Fibroblast of the aortic adventitia (primary cell): ENCODE data around the gene GNAL. TPM values are rescaled to one million over a fixed set of nuclear protein-coding genes. Genes with fewer than 3 reads are reported as not detected.

ENCODE experiments used
- DNase-seq: peaks from one replicate; pipeline ENCODE4 v3.0.0-alpha.2; 2010; ENCODE audit warnings: low read depth
- H3K4me3 ChIP-seq: 2 replicates; pipeline ENCODE4 v1.5.1; 2011; ENCODE audit warnings: low read depth, mild to moderate bottlenecking, control low read depth, low read length, moderate library complexity
- CTCF ChIP-seq: IDR thresholded peaks from 2 replicates; pipeline ENCODE4 v1.5.1; 2011; ENCODE audit warnings: mild to moderate bottlenecking, low read length, control low read depth, inconsistent platforms; ENCODE audit not compliant: insufficient read depth
- total RNA-seq: library from RNA; depleted of rRNA; stranded (reverse); fragments of >200 nt; gene quantifications from 2 replicates; pipeline ENCODE4 v1.2.3, GENCODE V29; 2012; ENCODE audit warnings: low replicate concordance

GNAL gene
- total RNA-seq, 1 donor = 0.63 TPM

DNA sequence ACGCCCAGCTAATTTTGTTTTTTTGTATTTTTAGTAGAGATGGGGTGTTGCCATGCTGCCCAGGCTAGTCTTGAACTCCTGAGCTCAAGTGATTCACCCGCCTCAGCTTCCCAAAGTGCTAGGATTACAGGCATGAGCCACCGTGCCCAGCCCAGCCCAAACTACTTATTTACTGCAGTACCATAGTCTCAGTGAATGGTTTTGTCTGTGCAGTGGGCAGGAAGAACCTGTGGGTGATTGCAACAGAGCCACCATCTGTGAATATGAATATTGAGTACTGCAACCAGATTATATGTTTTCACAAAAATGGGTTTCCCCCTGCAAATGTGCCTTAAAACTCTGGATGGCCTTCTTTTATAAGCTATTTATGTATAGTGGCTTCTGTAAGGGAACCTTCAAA is 210.0 kb downstream of the GNAL start:
- DNase-seq = no peak
- H3K4me3 ChIP-seq = no peak overlapping the region
- TF ChIP-seq CTCF = no peak

DNA sequence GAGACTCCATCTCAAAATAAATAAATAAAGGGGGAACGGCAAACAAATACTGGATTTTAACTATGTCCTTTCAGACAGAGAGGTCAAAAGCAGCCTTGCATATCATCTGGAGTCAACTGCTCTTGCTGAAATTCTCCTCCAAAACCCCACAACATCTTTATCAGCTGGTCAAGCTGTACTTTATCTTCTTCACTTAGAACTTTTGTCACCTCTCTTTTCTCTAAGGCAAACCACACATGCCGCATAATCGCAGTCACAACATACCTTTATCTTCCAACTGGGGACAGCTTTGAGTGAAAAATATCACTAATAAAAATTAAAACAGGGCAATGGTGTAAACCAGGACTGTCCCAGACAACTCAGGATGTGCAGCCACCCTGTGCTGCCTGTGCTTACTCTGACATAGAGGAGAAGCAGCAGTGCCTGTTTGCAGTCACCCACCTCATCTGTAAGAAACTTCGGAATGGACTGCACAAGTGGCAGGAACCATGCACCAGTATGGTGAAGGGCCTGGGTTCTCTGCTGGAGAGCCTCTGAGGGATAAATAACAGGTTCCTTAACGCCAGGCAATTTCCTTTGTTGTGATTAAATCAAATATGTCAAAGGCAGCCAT is 212.9 kb downstream of the GNAL start:
- no peak for TF ChIP-seq CTCF
- no peak overlapping the region for H3K4me3 ChIP-seq
- no peak for DNase-seq

DNA sequence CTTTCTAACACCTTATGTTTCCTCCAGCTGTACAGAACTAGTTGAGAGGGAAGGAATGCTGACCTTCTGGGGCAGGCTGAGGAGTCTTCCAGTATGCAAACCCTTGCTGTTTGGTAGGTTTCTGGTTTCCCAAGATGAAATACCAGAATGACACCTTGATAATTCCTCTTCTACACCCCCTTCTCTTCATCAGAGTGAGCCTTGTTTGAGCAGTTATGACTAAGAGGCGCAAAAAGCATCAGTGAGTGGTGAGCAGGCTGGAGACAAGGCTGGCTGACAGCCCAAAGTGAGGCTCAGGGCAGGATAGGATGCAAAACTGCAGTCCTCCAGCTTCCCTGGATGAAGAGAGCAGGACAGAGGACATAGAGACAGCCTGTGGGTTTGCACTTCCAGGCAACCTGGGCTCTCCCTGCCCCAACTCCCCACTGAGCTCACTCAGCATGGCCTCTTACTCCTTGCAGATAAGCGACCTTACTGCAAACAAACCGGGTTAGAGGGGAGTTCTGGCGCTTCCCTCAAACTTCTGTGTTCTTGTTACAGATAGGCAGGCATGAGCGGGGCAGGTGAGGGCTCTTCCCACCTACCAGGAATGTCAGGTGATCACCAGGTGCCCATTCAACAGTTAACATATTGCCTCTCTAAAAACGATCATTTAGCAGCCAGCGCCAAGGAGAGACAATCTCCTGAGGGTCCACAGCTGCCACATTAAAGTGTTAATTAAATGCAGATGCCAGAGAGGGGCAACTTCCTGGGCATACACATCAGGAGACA is 213.6 kb downstream of the GNAL start:
- no peak for TF ChIP-seq CTCF
- H3K4me3 ChIP-seq = no peak overlapping the region
- DNase-seq = peak; percentile 13

DNA sequence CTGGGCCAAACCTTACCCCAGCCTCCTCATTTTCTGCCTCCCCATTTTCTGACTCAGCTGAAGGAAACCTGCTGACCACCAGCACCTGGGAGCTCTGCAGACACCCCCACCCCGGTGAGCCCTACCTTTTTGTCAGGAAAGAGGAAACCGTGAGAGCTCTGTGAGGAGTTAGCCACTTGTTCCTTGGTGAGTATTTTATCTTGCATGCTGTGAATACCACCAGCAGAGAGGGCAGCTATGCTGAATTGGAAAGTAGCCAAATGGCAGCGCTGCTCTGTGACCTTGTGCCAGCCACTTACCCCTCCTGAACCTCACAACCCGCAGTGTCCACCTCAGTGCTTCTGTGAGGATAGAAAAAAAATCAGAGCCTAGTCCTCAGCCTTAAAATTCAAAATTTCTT is 216.5 kb downstream of the GNAL start:
- H3K4me3 ChIP-seq = no peak overlapping the region
- no peak for TF ChIP-seq CTCF
- no peak for DNase-seq

GRCh38 chr18:11906176-11906575 is 217.1 kb downstream of the GNAL start:
- no peak overlapping the region for H3K4me3 ChIP-seq
- TF ChIP-seq CTCF = no peak
- DNase-seq = no peak

DNA sequence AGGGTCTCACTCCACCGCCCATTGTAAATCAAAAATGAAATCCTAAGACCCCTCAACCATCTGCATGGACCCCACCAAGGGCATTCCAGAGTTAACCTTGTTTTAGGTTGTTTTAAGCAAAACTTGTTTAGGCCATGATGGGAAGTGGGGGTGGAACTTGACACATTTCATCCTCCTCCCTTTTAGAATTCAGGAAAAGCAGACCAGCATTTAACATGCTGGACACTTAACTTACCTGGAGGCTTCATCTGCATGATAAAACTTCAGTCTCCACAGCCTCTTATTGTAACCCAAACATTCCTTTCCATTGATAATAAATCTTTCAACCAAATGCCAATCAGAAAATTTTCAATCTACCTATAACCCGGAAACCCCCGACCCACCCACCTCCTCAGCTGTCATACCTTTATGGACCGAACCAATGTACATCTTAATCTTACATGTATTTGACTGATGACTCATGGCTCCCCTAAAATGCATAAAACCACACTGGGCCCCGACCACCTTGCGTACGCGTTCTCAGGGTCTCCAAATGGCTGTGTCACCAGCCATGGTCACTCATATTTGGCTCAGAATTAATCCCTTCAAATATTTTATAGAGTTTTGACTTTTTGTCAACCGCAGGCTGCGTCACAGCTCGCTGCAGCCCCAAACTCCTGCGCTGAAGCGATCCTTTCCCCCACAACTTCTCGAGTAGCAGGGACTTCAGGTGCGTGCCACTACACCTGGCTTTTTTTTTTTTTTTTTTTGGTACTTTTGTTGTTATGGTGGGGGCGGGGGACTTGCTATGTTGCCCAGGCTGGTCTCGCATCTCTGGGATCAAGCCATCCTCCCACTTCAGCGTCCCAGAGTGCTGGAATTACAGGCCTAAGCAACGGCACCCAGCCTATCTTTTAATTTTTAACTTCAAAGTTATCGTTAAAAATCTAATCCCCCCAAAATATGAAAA is 218.1 kb downstream of the GNAL start:
- no peak for TF ChIP-seq CTCF
- no peak for DNase-seq
- H3K4me3 ChIP-seq = peak overlapping the region; percentile 88
